HepG2 (cell line): ENCODE measurements around the gene TMEM258. TPM values are rescaled to one million over a fixed set of nuclear protein-coding genes. Genes with fewer than 3 reads are reported as not detected.

Source experiments
- GZF1 ChIP-seq: sonication (generic); formaldehyde crosslinking; IDR thresholded peaks from 2 replicates; pipeline ENCODE4 v1.5.1; 2020; ENCODE audit warnings: mild to moderate bottlenecking, missing genetic modification reagents
- ISL2 ChIP-seq: sonication (generic); formaldehyde crosslinking; IDR thresholded peaks from 2 replicates; pipeline ENCODE4 v1.5.0; 2020; ENCODE audit warnings: missing genetic modification reagents
- KAT7 ChIP-seq: IDR thresholded peaks from 2 replicates; pipeline ENCODE4 v1.6.1; 2018; ENCODE audit warnings: borderline replicate concordance, missing compliant biosample characterization
- NFATC3 ChIP-seq: sonication (generic); formaldehyde crosslinking; IDR thresholded peaks from 2 replicates; pipeline ENCODE4 v1.5.1; 2020; ENCODE audit warnings: mild to moderate bottlenecking, missing genetic modification reagents
- NR2F6 ChIP-seq, 2 experiments: IDR thresholded peaks; 2 replicates each; pipeline ENCODE4 v1.6.1; 2016; ENCODE audit warnings: antibody characterized with exemption in 1 of 2, mild to moderate bottlenecking in 1 of 2
- RXRB ChIP-seq: IDR thresholded peaks from 2 replicates; pipeline ENCODE4 v1.6.1; 2016; ENCODE audit warnings: borderline replicate concordance, missing genetic modification reagents, missing compliant biosample characterization
- TEAD2 ChIP-seq: sonication (generic); formaldehyde crosslinking; IDR thresholded peaks from 2 replicates; pipeline ENCODE4 v1.9.0; 2021; ENCODE audit warnings: missing genetic modification reagents
- ZNF3 ChIP-seq: IDR thresholded peaks from 2 replicates; pipeline ENCODE4 v1.7.0; 2017; ENCODE audit warnings: inconsistent platforms
- ZNF34 ChIP-seq: sonication (generic); formaldehyde crosslinking; IDR thresholded peaks from 2 replicates; pipeline ENCODE4 v1.4.0; 2020; ENCODE audit warnings: mild to moderate bottlenecking, missing genetic modification reagents, borderline replicate concordance
- ZNF567 ChIP-seq: sonication (generic); formaldehyde crosslinking; IDR thresholded peaks from 2 replicates; pipeline ENCODE4 v1.8.1; 2023; ENCODE audit warnings: mild to moderate bottlenecking, missing genetic modification reagents, borderline replicate concordance
- polyA plus RNA-seq, 8 experiments: library from polyadenylated mRNA; depleted of rRNA in 3 of 8; stranded (reverse) in 7 of 8; unstranded in 1 of 8; fragments of >200 nt; fragmentation: Illumina TruSeq in 4 of 8; extraction: Trizol in 4 of 8; gene quantifications; 2 replicates each; pipeline versions ENCODE4 v1.2.1 to v1.2.3, GENCODE V29; 2011 to 2016; ENCODE audit warnings: low read depth in 4 of 8, missing spikeins in 1 of 8, mixed read lengths in 1 of 8; ENCODE audit not compliant: insufficient read depth in 1 of 8
- total RNA-seq, 5 experiments: library from RNA; depleted of rRNA; stranded (reverse); fragments of >200 nt; fragmentation: Illumina TruSeq; extraction: Trizol; gene quantifications; 2 replicates each; pipeline ENCODE4 v1.2.3, GENCODE V29; 2016; ENCODE audit warnings: low read depth in 1 of 5
- TF ChIP-seq, protein P1 (sequence below): IDR thresholded peaks from 2 replicates; pipeline ENCODE4 v1.6.1; 2018; ENCODE audit warnings: missing genetic modification reagents, mild to moderate bottlenecking, missing compliant biosample characterization
- TF ChIP-seq, protein P2 (sequence below): sonication (generic); formaldehyde crosslinking; IDR thresholded peaks from 2 replicates; pipeline ENCODE4 v1.5.0; 2020; ENCODE audit warnings: mild to moderate bottlenecking, missing genetic modification reagents, borderline replicate concordance
- TF ChIP-seq, protein P3 (sequence below): sonication (generic); formaldehyde crosslinking; IDR thresholded peaks from 2 replicates; pipeline ENCODE4 v1.4.0; 2020; ENCODE audit warnings: missing genetic modification reagents
- TF ChIP-seq, protein P4 (sequence below): sonication (generic); formaldehyde crosslinking; conservative IDR thresholded peaks from 2 replicates; pipeline ENCODE4 v1.4.0; 2020; ENCODE audit warnings: missing genetic modification reagents
- TF ChIP-seq, protein P5 (sequence below): conservative IDR thresholded peaks from 2 replicates; pipeline ENCODE4 v1.6.1; 2018; ENCODE audit warnings: missing genetic modification reagents
- TF ChIP-seq, protein P6 (sequence below): sonication (generic); formaldehyde crosslinking; IDR thresholded peaks from 2 replicates; pipeline ENCODE4 v1.4.0; 2020; ENCODE audit warnings: missing genetic modification reagents

The TMEM258 gene
- total and polyA plus RNA-seq, 2 of the 13 experiments (the other 11 are each of a cell fraction or from before 2014, with no cell fraction given), result 175 to 424 TPM

DNA sequence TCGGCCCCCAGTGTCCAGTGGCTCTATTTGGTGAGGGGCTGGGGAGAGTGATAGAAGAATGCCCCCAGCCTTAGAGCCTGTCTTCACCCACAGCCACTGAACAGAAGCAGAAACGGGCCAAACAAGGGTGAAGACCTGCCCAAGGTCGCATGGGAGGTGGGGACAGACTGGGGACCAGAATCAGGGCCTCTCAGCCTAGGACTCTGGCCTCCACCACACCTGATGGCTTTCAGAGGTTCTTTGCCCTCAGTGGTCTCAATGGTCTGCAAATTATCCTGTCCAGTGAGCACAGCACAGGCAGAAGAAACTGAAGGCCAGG lies 44.5 kb downstream of the TMEM258 start (continued):
- TF ChIP-seq, protein P1, sequence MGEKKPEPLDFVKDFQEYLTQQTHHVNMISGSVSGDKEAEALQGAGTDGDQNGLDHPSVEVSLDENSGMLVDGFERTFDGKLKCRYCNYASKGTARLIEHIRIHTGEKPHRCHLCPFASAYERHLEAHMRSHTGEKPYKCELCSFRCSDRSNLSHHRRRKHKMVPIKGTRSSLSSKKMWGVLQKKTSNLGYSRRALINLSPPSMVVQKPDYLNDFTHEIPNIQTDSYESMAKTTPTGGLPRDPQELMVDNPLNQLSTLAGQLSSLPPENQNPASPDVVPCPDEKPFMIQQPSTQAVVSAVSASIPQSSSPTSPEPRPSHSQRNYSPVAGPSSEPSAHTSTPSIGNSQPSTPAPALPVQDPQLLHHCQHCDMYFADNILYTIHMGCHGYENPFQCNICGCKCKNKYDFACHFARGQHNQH (CRISPR knock-in tag), result no peak; the same call in 1 of the 2 replicates
- TF ChIP-seq KAT7 (CRISPR knock-in tag) (no peak), ZNF567 (CRISPR knock-in tag) (0 out of 2 replicates have a peak, but pooled peaks have one; percentile 22), NFATC3 (CRISPR knock-in tag) (no peak), ZNF3 (CRISPR knock-in tag) (no peak), GZF1 (CRISPR knock-in tag) (0 out of 2 replicates have a peak, but pooled peaks have one; percentile 10), TEAD2 (no peak), ZNF34 (CRISPR knock-in tag) (no peak), ISL2 (CRISPR knock-in tag) (no peak), NR2F6 (IDR thresholded peaks at IDR 0.05) (no peak), NR2F6 (CRISPR knock-in tag; IDR thresholded peaks at IDR 0.05) (no peak), RXRB (CRISPR knock-in tag) (0 out of 2 replicates have a peak, but pooled peaks have one; percentile 1)
- TF ChIP-seq, protein P2, sequence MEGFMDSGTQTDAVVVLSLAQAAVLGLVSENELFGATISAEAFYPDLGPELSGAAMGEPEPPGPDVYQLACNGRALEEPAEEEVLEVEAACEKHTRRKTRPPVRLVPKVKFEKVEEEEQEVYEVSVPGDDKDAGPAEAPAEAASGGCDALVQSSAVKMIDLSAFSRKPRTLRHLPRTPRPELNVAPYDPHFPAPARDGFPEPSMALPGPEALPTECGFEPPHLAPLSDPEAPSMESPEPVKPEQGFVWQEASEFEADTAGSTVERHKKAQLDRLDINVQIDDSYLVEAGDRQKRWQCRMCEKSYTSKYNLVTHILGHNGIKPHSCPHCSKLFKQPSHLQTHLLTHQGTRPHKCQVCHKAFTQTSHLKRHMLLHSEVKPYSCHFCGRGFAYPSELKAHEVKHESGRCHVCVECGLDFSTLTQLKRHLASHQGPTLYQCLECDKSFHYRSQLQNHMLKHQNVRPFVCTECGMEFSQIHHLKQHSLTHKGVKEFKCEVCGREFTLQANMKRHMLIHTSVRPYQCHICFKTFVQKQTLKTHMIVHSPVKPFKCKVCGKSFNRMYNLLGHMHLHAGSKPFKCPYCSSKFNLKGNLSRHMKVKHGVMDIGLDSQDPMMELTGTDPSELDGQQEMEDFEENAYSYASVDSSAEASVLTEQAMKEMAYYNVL (CRISPR knock-in tag), result 0 out of 2 replicates have a peak, but pooled peaks have one; percentile 2
- TF ChIP-seq, protein P3, sequence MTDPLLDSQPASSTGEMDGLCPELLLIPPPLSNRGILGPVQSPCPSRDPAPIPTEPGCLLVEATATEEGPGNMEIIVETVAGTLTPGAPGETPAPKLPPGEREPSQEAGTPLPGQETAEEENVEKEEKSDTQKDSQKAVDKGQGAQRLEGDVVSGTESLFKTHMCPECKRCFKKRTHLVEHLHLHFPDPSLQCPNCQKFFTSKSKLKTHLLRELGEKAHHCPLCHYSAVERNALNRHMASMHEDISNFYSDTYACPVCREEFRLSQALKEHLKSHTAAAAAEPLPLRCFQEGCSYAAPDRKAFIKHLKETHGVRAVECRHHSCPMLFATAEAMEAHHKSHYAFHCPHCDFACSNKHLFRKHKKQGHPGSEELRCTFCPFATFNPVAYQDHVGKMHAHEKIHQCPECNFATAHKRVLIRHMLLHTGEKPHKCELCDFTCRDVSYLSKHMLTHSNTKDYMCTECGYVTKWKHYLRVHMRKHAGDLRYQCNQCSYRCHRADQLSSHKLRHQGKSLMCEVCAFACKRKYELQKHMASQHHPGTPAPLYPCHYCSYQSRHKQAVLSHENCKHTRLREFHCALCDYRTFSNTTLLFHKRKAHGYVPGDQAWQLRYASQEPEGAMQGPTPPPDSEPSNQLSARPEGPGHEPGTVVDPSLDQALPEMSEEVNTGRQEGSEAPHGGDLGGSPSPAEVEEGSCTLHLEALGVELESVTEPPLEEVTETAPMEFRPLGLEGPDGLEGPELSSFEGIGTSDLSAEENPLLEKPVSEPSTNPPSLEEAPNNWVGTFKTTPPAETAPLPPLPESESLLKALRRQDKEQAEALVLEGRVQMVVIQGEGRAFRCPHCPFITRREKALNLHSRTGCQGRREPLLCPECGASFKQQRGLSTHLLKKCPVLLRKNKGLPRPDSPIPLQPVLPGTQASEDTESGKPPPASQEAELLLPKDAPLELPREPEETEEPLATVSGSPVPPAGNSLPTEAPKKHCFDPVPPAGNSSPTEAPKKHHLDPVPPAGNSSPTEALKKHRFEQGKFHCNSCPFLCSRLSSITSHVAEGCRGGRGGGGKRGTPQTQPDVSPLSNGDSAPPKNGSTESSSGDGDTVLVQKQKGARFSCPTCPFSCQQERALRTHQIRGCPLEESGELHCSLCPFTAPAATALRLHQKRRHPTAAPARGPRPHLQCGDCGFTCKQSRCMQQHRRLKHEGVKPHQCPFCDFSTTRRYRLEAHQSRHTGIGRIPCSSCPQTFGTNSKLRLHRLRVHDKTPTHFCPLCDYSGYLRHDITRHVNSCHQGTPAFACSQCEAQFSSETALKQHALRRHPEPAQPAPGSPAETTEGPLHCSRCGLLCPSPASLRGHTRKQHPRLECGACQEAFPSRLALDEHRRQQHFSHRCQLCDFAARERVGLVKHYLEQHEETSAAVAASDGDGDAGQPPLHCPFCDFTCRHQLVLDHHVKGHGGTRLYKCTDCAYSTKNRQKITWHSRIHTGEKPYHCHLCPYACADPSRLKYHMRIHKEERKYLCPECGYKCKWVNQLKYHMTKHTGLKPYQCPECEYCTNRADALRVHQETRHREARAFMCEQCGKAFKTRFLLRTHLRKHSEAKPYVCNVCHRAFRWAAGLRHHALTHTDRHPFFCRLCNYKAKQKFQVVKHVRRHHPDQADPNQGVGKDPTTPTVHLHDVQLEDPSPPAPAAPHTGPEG (CRISPR knock-in tag), result no peak
- TF ChIP-seq, protein P4, sequence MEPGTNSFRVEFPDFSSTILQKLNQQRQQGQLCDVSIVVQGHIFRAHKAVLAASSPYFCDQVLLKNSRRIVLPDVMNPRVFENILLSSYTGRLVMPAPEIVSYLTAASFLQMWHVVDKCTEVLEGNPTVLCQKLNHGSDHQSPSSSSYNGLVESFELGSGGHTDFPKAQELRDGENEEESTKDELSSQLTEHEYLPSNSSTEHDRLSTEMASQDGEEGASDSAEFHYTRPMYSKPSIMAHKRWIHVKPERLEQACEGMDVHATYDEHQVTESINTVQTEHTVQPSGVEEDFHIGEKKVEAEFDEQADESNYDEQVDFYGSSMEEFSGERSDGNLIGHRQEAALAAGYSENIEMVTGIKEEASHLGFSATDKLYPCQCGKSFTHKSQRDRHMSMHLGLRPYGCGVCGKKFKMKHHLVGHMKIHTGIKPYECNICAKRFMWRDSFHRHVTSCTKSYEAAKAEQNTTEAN (CRISPR knock-in tag), result no peak
- TF ChIP-seq, protein P5, sequence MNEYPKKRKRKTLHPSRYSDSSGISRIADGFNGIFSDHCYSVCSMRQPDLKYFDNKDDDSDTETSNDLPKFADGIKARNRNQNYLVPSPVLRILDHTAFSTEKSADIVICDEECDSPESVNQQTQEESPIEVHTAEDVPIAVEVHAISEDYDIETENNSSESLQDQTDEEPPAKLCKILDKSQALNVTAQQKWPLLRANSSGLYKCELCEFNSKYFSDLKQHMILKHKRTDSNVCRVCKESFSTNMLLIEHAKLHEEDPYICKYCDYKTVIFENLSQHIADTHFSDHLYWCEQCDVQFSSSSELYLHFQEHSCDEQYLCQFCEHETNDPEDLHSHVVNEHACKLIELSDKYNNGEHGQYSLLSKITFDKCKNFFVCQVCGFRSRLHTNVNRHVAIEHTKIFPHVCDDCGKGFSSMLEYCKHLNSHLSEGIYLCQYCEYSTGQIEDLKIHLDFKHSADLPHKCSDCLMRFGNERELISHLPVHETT, result no peak
- TF ChIP-seq, protein P6, sequence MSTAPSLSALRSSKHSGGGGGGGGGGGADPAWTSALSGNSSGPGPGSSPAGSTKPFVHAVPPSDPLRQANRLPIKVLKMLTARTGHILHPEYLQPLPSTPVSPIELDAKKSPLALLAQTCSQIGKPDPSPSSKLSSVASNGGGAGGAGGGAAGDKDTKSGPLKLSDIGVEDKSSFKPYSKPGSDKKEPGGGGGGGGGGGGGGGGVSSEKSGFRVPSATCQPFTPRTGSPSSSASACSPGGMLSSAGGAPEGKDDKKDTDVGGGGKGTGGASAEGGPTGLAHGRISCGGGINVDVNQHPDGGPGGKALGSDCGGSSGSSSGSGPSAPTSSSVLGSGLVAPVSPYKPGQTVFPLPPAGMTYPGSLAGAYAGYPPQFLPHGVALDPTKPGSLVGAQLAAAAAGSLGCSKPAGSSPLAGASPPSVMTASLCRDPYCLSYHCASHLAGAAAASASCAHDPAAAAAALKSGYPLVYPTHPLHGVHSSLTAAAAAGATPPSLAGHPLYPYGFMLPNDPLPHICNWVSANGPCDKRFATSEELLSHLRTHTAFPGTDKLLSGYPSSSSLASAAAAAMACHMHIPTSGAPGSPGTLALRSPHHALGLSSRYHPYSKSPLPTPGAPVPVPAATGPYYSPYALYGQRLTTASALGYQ (CRISPR knock-in tag), result no peak
